Activated CD8-positive, alpha-beta memory T cell treated with anti-CD3 and anti-CD28 coated beads for 48 hours (primary cell): ENCODE data around the gene PNPO.

Source experiments
- DNase-seq, 3 experiments: peaks; one replicate each; pipeline ENCODE4 v3.0.0-alpha.2; 2020; ENCODE audit warnings: low read depth in 2 of 3, low spot score in 2 of 3

PNPO gene

DNA sequence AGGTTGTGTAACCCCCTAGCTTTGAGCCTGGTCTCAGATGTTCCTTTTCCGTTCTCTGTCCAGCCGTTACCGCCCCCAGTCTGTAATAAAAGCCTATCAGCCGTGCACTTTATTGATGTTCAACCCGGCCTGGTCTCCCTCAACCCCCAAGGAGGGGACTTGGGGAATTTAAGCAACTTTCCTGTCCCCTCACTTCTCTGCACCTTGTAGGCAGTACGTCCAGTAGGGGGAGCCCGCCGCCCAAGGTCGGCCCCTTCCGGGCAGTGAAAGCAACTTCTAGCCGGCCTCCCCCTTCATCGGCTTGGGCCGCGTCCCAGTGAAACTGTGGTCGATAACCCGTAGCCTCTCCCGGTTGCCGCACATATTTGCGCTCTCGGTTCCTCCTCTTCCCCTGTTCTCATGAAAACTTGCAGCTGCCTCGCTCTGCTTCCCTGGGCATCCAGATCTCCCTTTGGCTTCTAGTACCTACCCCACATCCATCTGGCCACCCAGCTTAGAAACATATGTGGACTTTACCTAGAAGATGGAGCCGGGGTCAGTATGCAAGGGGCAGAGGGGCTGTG lies 7.9 kb downstream of the PNPO start:
- peak; percentile 52 to 83 (median 82) for DNase-seq

DNA sequence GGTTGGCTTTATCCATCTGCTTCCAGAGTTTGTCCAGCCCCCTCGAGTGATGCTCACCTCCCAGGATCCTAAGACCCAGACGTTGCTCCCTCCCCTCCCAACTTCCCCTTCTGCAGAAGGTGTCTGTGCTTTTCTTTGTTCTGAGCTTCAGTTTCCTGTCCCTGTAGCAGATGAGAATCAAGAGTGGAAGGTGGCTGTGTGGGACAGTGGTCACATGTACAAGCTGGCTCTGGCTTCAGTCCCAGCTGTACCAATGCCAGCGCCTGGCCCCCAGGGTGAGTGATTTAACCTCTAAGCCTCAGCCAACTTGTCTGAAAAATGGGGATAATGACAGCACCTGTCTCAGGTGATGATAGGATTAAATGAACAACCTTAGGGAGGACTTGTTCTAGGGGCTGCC lies 8.6 kb downstream of the PNPO start:
- no peak for DNase-seq

DNA sequence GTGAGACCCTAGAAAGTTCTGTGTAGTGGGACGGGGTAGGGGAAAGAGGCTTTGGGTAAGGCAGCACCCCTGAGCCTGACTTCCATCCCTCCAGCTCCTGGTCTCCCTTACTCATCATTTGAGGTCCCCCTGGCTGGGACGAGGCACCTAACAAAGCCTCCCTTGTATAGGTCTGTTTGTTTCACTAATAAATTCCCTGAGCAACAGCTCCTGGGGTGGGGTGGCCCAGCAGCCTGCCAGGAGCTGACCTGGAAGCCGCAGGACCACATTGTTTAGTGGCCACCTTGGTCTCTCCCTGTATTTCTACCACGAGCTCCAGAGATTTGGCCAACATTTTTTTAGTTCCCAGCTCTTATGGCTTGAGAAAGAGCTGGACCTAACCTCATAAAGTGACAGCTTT lies 9.1 kb downstream of the PNPO start:
- no peak for DNase-seq

DNA sequence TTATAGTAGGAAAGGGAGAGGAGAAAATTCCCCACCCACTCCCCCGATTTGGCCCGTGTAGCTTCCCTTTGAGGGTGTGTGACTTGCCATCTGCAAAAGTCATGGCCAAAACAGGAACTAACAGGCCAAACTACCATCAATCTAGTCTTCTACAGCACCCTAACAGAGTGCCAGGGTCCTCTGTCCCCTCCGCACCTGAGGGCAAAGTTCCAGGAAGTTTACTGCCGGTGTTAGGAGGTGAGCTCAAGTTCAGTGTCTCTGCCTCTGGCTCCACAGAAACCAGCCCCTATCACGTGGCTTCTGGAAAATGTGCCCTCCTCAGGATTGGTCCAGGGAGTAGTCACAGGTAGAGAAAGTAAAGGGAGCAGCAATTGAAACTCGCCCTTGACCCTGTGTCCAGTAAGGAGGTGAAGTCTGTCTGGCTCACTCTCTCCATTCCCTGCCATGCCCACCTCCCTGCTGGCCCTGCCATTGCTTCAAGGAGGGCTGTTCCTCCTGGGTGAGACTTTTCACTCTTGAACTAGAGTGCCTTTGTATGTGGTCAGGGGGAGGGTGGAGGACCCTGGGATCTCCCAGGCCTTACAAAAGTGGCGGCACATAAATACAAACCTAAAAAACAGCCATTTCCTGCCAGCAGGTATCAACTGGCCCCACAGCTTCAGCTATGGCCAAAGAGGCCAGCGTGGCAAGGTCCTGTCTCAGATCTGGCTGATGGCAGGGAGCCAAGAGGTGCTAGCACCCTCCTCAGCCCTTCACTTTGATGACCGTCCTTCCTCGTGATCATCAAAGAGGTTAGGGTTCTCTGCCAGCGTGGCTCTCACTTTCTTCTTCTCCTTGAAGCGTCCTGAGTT lies 11.0 kb downstream of the PNPO start:
- no peak for DNase-seq

DNA sequence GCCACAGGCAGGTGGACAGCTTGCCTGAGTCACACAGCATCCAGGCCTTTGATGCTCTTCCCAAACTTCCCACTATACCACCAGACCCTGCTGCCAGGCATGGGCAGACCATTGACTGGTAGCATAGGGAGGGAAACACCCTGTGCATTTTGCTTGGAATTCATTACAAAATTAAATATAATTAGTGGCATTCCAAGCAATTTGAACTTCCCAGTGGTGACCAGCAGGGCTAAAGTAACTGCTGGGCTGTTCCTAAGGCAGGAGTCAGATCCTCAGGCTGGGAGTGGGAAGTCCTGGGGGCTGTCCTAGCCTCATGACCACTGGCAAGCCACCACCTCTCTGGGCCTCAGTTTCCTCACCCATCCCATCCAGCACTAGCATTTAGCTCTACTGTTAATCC lies 12.5 kb downstream of the PNPO start:
- DNase-seq = no peak

DNA sequence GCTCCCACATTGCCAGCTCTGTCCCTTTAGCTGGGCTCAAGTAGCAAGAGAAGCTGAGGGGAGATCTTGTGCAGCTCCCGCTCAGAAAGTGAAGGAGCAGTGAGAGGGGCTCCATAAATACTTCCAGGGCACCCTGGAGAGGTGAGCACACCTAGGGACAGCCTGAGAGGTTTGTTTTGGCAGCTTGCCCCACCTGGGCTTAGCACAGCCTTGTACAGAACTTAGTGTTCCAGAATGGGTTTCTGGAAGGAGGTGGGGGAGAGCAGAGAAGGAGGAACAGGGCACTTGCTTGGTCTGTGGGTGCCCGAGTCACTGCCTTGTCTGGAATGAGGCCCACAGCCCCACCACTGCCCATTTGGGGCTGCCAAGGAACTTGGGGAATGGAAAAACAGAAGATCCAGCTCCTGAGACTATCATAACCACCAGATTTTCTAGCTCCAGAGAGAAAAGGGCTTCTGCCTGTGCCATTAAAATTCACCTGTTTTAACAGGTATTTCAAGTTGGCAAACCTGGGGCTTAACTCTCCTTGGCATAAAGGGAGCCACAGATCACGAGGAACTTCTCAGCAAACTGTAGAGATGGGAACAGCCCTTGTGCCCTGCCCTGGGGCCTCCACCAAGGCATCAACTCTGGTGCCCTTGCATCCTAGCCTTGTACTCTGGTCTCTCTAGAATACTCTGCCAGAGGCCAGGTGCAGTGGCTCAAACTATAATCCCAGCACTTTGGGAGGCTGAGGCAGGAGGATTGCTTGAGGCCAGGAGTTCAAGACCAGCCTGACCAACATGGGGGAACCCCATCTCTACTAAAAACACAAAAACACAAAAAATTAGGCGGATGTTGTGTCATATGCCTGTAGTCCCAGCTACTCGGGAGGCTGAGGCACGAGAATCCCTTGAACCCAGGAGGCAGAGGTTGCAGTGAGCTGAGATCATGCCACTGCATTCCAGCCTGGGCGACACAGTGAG lies 14.4 kb downstream of the PNPO start:
- DNase-seq = no peak

DNA sequence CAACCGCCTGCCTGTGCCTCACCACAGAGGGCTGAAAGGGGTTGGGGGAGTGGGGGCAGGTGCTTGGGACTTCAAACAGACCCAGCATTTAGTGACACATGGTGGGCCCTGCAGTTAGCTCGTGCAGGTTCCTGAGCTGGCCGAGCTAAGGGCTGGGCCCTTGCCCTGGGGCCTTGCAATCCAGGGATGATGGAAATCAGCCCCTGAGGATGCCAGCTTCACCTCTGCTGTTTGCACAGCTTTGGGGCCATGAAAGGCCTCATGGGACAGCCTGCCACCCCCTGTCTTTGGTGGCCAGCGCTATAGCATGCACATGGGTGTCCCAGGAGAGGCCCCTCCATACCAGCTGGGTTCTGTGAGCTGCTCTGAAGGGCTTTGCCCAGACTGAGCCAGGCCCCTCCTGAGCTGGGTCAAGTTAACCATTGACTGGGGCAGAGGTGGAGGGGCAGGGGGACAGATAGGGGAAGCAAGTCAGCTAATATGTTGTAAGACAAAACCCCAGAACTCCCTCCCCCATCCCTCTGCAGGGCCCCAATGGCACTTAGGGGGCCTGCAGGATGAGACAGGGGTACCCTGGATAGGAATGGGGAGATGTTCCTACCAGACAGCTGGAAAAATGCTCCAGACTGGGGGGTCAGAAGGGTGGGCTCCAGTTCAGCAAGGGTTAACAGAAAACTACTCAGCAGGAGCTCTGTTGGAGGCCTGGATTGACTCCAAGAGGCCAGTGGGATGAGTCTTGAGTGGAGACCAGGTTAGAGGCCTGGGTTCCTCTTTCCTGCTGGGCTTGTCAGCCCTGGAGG lies 15.6 kb downstream of the PNPO start:
- no peak for DNase-seq

DNA sequence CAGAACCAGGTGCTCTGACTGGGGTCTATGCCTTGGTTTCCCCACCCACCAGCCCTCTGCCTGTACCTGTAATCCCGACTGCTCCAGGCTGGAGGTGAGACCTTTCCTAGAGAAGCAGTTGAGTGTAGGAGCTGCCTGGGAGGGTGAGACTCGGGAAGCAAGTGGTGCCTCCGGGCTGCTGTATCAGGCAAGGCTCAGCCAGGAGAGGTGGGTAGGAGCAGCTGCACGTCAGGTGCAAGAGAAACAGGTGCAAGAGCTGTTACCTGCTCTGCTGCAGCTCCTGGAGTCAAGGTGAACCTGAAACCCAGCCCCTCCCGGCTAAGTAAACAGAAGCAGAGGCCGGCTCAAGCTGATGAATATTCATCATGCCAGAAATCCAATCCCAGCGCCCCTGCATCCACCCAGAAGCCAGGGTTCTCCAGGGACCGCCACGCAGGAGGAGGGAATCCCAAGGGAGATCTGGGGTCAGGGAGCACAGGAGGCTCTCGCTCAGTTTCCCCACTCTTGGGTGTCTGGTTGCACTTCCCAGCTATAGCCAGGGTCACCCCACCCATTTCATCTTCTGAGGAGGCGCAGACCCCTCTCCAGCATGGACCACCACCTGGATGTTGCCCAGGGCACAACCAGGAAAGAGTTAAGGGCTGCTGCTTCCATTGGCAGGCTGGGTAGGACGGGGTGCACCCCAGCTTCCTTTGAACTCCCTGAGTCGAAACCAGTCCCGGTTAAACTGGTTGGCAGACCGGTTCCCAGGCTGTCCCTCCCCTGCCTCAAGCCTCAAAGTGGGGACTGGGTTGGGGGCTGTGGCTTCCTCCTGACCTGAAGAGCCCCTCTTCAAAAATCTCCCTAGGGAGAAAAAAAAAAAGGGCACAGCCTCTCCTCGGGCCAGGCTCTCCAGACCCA lies 16.5 kb downstream of the PNPO start, which contains the start of gene PRR15L:
PRR15L (minus strand) TSS at position 293 of the 900 bp plus-strand sequence. CDS start 4,649 bp downstream, outside the sequence.
- DNase-seq = no peak

DNA sequence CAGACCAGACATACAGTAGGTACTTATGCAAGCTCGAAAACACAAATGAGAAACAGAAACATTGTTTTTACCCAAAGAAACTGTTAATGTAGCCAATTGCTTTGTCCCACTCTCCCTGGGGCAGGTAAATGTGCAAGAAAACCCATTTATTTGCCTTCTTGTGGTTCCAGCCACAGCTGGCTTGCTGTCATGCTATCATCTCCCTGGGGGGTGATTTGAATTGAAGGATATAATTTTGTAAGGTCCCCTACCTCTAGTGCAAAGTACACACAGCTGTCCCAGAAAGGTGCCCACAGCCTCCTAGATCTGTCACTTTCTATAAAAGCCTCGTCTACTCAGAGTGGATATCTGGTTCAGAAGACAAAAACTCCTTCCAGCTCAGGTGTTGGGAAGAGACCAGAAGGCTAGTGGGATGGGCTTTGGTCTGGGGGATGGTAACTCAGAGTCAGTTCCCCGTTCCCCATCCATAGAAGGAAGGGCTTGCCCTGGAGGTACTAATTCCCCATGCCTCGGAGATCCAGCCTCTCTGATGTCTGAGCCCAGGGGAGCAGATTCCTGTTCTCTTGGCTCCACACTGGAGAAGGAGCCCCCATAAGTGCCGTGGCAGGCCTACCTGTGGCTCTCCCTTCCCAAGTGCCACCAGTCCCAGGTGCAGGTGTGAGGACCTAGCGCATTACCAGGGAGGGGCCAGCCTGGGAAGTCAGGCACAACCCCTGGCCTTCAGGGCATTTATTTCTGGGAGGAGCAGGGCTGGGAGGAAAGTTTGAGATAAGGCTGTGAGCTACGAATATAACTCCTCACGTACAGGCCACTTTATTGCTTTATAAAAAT lies 18.7 kb downstream of the PNPO start:
- DNase-seq = no peak

DNA sequence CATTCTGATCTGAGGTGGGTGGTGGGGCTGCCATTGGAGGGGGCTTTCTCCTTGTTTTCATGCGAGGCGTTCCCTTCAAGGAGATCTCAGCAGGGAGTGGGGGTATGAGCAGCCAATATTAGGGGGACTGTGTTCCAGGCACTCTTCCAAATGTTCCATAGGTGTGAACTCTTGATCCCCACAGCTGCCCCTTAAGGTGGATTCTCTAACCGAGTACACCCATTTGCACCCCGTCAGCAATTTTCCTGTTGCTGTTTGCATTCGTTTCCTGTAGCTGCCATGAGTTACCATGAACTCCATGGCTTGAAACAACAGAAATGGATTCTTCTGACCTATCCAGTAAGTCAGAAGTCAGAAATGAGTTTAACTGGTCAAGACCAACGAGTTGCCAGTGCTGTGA lies 20.0 kb downstream of the PNPO start:
- no peak for DNase-seq

DNA sequence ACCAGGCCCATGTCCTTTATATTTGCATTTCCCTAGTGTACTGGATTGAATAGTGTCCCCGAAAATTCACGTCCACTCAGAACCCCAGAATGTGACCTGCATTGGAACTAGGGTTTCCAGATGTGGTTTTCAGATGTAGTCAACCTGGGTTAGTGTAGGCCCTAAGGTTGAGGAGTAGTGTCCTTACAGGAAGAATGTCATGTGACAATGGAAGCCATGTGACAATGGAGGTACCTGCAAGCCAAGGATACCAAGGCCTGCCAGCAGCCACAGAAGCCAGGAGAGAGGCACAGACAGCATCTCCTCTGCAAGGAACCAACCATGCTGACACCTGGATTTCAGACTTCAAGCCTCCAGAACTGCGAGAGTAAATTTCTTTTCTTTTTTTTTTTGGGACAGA lies 21.5 kb downstream of the PNPO start:
- no peak for DNase-seq

DNA sequence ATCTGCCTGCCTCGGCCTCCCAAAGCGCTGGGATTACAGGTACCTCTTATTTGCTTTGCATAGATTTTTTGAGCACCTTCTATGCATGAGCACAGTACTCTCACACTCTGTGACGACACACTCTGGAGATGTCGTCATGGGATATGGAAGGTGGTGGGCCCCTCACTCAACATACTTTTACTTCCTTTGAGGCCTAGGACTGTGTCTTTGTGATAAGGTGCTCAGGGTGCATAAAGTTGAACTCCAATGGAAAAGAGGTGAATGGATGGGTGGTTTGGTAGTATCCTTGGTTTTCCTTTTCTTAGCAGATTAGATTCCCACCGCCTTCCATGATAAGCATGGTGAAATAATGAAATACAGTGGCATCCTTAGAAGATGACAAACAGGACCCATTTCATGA lies 23.5 kb downstream of the PNPO start:
- DNase-seq = no peak

DNA sequence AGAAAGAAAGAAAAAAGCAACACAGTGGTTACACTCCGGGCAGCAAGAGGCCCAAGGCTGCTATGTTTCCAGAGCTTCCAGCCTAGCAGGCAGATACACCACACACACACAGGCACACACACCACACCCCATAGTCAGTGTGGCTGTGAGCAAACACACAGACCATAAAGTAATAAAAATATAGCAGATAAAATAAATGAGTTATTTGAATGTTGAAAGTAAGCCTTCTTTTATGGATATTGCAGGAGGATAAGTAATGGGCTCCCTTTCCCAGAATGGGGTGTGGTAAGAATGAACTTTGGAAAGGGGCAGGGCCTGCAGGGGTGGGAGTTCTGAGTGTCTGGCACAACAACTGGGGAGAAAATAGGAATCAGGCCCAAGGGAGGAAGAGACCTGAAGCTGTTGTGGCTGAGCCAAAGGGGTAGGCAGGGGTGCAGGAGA lies 24.7 kb downstream of the PNPO start:
- DNase-seq = no peak

DNA sequence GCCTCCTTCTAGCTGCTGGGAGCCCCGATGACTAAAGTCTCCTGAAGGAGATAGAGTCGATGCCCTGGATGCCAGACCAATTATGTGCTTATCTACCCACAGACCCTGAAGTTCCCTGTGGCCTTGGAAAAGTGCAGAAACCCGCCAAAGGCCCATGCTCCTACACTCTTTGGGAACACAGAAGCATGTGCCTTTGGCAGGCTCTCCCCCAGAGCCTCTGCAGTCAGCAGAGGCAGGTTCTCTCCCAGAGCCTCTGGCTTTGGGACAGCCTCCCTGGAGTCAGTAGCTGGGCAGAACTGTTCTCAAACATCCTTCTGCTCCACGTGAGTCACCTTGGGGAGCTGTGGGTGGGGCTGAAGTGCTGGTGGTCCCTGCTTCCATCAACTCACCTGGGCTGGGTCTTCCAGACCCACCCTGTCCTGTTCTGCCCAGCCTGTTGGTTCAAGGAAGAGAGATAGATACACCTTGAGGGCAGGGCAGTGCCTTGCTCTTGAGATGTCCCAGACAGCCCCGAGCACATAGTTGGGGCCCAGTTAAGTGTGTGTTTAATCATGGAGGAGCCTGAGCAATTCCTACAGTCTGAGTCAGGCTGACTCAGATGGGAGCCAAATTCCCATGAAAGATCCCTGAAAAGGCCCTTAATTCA lies 26.4 kb downstream of the PNPO start:
- DNase-seq = no peak

DNA sequence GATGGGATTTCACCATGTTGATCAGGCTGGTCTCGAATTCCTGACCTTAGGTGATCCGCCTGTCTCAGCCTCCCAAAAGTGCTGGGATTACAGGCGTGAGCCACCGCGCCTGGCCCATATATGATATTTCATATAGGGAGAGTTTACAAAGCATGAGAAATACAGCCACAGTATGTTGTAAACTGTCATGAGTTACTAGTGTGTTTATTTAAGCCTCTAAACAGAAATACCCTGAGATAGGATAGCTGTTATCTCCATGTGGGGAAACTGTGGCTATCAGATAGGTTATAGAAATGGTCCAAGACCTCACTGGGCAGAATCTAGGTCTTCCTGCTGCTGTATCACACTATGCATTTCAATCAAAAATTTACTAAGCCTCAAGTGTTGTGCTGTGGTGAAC lies 27.5 kb downstream of the PNPO start:
- DNase-seq = no peak

DNA sequence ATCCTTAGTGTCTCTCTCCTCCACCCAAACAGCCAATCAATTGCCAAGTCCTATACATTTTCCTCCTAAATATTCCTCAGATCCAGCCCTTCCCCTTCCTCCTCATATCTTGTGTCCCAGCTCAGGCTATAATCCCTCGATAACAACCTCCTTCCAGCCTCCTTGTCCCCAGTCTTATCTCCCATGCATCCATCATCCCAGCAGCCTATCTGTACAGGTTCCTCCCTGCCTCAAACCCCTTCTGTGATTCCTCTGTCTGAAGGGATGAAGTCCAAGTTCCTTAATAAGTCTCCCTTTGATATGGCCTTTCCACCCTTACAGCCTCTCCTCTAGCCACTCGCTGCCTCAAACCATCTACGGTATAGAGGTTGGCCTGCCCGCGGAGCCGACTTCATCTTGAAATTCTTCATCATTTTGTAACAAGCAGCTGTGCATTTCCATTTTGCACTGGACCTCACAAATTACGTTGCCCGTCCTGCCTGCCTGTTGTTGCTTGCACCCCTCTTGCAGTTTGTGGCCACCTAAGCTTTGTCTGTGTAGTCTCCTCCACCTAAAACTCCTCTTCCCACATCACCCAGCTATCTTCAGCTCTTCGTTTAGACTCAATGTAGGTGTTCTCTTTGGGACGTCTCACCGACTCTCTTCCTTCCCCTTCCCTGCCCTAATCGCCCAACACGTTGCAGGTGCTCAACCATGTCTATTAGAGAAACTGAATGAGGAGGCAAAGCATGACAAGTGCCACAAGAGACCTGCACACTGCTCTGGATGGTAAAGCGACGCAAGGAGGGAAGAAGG lies 28.8 kb downstream of the PNPO start:
- DNase-seq = no peak

DNA sequence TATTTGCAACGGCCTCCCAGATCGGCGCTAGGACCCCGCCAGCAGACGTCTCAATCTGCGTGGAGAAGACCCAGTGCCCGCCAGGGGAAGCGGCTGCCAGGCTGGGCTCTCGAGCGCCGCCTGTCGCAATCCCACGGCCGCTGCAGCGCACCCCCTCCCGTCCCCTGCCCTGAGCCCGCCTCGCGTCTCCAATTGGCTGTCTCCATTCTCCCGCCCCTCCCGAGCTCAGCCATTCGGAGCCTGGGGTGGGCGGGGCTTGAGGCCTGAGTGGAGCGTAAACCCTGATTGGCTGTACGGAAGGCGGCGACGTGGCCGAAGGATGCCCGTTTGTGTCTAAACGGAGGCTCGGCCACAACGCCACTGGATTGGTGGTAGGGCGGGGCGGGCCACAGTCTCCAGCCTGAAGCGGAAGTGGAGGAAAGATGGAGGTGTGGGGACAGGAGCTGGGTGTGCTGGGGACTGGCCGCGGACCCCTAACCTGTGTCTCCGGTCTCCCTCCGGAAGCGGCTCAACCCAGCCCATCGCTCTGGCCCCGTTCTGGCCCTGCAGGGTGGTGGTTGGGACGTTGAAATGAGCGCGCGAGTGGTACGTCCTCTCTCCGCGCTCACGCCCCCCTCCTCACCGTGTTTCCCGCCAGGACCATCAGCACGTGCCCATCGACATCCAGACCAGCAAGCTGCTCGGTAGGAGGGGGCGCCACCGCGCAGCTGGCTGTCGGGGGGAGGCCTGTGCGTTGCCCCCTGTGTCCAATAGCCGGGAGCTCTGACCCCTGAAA lies 29.5 kb downstream of the PNPO start, which contains the start of gene CDK5RAP3:
CDK5RAP3 (plus strand) TSS at position 389 of the 775 bp plus-strand sequence; CDS start at position 423, 34 bp downstream.
- DNase-seq = peak; percentile 96 to 100 (median 96)
